ENCODE measurements around the gene PCTP.

The PCTP gene

GRCh38 chr17:55730380-55730779 is 20.5 kb upstream of the PCTP start:
- CTCF ChIA-PET = interaction anchor here (1.9 kb wide), 1 partner anchor 12 kb away, joined by 7 read pairs; no protein-coding TSS in a partner anchor
- POLR2A ChIA-PET = no interaction called here

GRCh38 chr17:55730808-55731207 is 20.0 kb upstream of the PCTP start:
- POLR2A ChIA-PET = no interaction called here
- DNase-seq (ENCODE audit: extremely low spot score) = no peak
- no peak for TF ChIP-seq CTCF (IDR thresholded peaks at IDR 0.05; ENCODE audit: control extremely low read depth, extremely low read depth, low read depth, missing control alignments)
- CTCF ChIA-PET = interaction anchor here (1.9 kb wide), 1 partner anchor 13 kb away, joined by 7 read pairs; no protein-coding TSS in a partner anchor

More at GRCh38 chr17:55730380-55730779, 20.5 kb upstream of the PCTP start:
- TF ChIP-seq CTCF (IDR thresholded peaks at IDR 0.05; ENCODE audit: control extremely low read depth, extremely low read depth, low read depth, missing control alignments) = no peak
- no peak for DNase-seq (ENCODE audit: extremely low spot score)

- no peak for DNase-seq (ENCODE audit: extremely low spot score)
- TF ChIP-seq CTCF (IDR thresholded peaks at IDR 0.05; ENCODE audit: control extremely low read depth, extremely low read depth, low read depth, missing control alignments) = no peak
- CTCF ChIA-PET = interaction anchor here (1.9 kb wide), 1 partner anchor 14 kb away, joined by 7 read pairs; no protein-coding TSS in a partner anchor
- POLR2A ChIA-PET = no interaction called here
Measured at GRCh38 chr17:55731586-55732250, 19.1 kb upstream of the PCTP start.

- no peak for TF ChIP-seq CTCF (IDR thresholded peaks at IDR 0.05; ENCODE audit: control extremely low read depth, extremely low read depth, low read depth, missing control alignments)
- POLR2A ChIA-PET = no interaction called here
- DNase-seq (ENCODE audit: extremely low spot score) = peak; percentile 8
- CTCF ChIA-PET = interaction anchor here (1.0 to 4.0 kb wide), 11 partner anchors 8 to 250 kb away, joined by 3 to 28 read pairs (median 7); partner anchors contain the start of genes PCTP and TMEM100
Measured at GRCh38 chr17:55734128-55734781, 16.6 kb upstream of the PCTP start.

GRCh38 chr17:55735731-55736405 is 15.0 kb upstream of the PCTP start:
- DNase-seq (ENCODE audit: extremely low spot score) = peak; percentile 32
- peak; percentile 57 for TF ChIP-seq CTCF (IDR thresholded peaks at IDR 0.05; ENCODE audit: control extremely low read depth, extremely low read depth, low read depth, missing control alignments)
- ChIA-PET POLR2A (interaction anchor here (0.6 kb wide), 1 partner anchor 250 kb away, joined by 4 read pairs; no protein-coding TSS in a partner anchor), CTCF (interaction anchor here (0.6 to 4.0 kb wide), 9 partner anchors 9 to 210 kb away, joined by 3 to 28 read pairs (median 5); partner anchors contain the start of gene PCTP)

- POLR2A ChIA-PET = no interaction called here
- no peak for DNase-seq (ENCODE audit: extremely low spot score)
- no peak for TF ChIP-seq CTCF (IDR thresholded peaks at IDR 0.05; ENCODE audit: control extremely low read depth, extremely low read depth, low read depth, missing control alignments)
- CTCF ChIA-PET = interaction anchor here (0.8 kb wide), 1 partner anchor 13 kb away, joined by 3 read pairs; the partner anchor contains the start of gene PCTP
Measured at GRCh38 chr17:55737976-55738501, 12.8 kb upstream of the PCTP start.

Measured in GM10248 (cell line).